Mesenchymal stem cell (in vitro differentiated cells and primary cell): Measurements from ENCODE around the gene VAV2.

Source experiments
- DNase-seq: peaks from one replicate; pipeline ENCODE4 v3.0.0-alpha.2; 2013
- H2AFZ ChIP-seq: one replicate; pipeline ENCODE4 v1.6.1; 2013; ENCODE audit warnings: low read depth, mild to moderate bottlenecking, control low read depth, inconsistent platforms, low read length, moderate library complexity
- H2AK5ac ChIP-seq: 2 replicates; pipeline ENCODE4 v1.6.1; 2013; ENCODE audit warnings: low read length, moderate library complexity, mild to moderate bottlenecking, inconsistent platforms; ENCODE audit not compliant: severe bottlenecking
- H2BK120ac ChIP-seq: one replicate; pipeline ENCODE4 v1.6.1; 2013; ENCODE audit warnings: low read depth, mild to moderate bottlenecking, inconsistent platforms, low read length, moderate library complexity
- H2BK12ac ChIP-seq, 2 experiments: one replicate each; pipeline ENCODE4 v1.6.1; 2013; ENCODE audit warnings: inconsistent platforms in 2 of 2, low read length in 2 of 2, mild to moderate bottlenecking in 2 of 2, moderate library complexity in 2 of 2, control low read depth in 1 of 2
- H2BK15ac ChIP-seq: one replicate; pipeline ENCODE4 v1.6.1; 2013; ENCODE audit warnings: mild to moderate bottlenecking, low read depth, inconsistent platforms; ENCODE audit not compliant: poor library complexity, severe bottlenecking
- H2BK5ac ChIP-seq: 2 replicates; pipeline ENCODE4 v1.6.1; 2013; ENCODE audit warnings: low read depth, mild to moderate bottlenecking, low read length, control low read depth, inconsistent platforms; ENCODE audit not compliant: poor library complexity, severe bottlenecking
- H3K14ac ChIP-seq, 2 experiments: one replicate each; pipeline ENCODE4 v1.6.1; 2013; ENCODE audit warnings: inconsistent platforms in 2 of 2, low read length in 2 of 2, control low read depth in 1 of 2, mild to moderate bottlenecking in 1 of 2, moderate library complexity in 1 of 2
- H3K18ac ChIP-seq, 2 experiments: one replicate each; pipeline ENCODE4 v1.6.1; 2013; ENCODE audit warnings: inconsistent platforms in 2 of 2, low read length in 2 of 2, control low read depth in 1 of 2, low read depth in 1 of 2, mild to moderate bottlenecking in 1 of 2
- H3K23ac ChIP-seq, 2 experiments: one replicate each; pipeline ENCODE4 v1.6.1; 2013; ENCODE audit warnings: inconsistent platforms in 2 of 2, low read length in 2 of 2, mild to moderate bottlenecking in 2 of 2, moderate library complexity in 2 of 2, control low read depth in 1 of 2
- H3K27ac ChIP-seq: 2 replicates; pipeline ENCODE4 v1.5.1; 2013; ENCODE audit warnings: mild to moderate bottlenecking, moderate library complexity, low read length, control low read depth, inconsistent platforms; ENCODE audit not compliant: poor library complexity, severe bottlenecking
- H3K27me3 ChIP-seq, 2 experiments: 2 replicates each; pipeline versions ENCODE4 v1.6.1 to v1.7.0; 2013; ENCODE audit warnings: low read length in 2 of 2, mild to moderate bottlenecking in 2 of 2, moderate library complexity in 2 of 2, control low read depth in 1 of 2, inconsistent platforms in 1 of 2; ENCODE audit not compliant: control insufficient read depth in 1 of 2, insufficient read depth in 1 of 2
- H3K36me3 ChIP-seq, 2 experiments: 2 replicates each; pipeline versions ENCODE4 v1.6.1 to v1.7.0; 2013; ENCODE audit warnings: low read length in 2 of 2, control low read depth in 1 of 2, inconsistent platforms in 1 of 2, low read depth in 1 of 2, mild to moderate bottlenecking in 1 of 2; ENCODE audit not compliant: insufficient read depth in 2 of 2, control insufficient read depth in 1 of 2
- H3K4ac ChIP-seq, 2 experiments: one replicate each; pipeline ENCODE4 v1.6.1; 2013; ENCODE audit warnings: inconsistent platforms in 2 of 2, low read length in 2 of 2, mild to moderate bottlenecking in 2 of 2, moderate library complexity in 2 of 2, control low read depth in 1 of 2, low read depth in 1 of 2
- H3K4me1 ChIP-seq: 2 replicates; pipeline ENCODE4 v1.6.1; 2013; ENCODE audit warnings: low read depth, low read length, control low read depth; ENCODE audit not compliant: control insufficient read depth, insufficient read depth
- H3K4me2 ChIP-seq: 2 replicates; pipeline ENCODE4 v1.6.1; 2013; ENCODE audit warnings: low read length, mild to moderate bottlenecking, inconsistent platforms; ENCODE audit not compliant: poor library complexity, severe bottlenecking
- H3K4me3 ChIP-seq, 2 experiments: 2 replicates each; pipeline versions ENCODE4 v1.5.1 to v1.7.0; 2013; ENCODE audit warnings: low read length in 2 of 2, mild to moderate bottlenecking in 2 of 2, control low read depth in 1 of 2, low read depth in 1 of 2; ENCODE audit not compliant: insufficient read depth in 1 of 2
- H3K79me1 ChIP-seq: replicated peaks from 2 replicates; pipeline ENCODE4 v1.6.1; 2013; ENCODE audit warnings: mild to moderate bottlenecking, control low read depth, low read length, inconsistent platforms; ENCODE audit not compliant: poor library complexity, severe bottlenecking
- H3K9ac ChIP-seq: 2 replicates; pipeline ENCODE4 v1.7.0; 2013; ENCODE audit warnings: mild to moderate bottlenecking, low read length, moderate library complexity
- H3K9me3 ChIP-seq: 2 replicates; pipeline ENCODE4 v1.7.0; 2013; ENCODE audit warnings: mild to moderate bottlenecking, low read length; ENCODE audit not compliant: control insufficient read depth
- H4K8ac ChIP-seq: one replicate; pipeline ENCODE4 v1.6.1; 2013; ENCODE audit warnings: inconsistent platforms, mild to moderate bottlenecking, low read length, moderate library complexity
- H4K91ac ChIP-seq: one replicate; pipeline ENCODE4 v1.6.1; 2013; ENCODE audit warnings: mild to moderate bottlenecking, low read length, inconsistent platforms
- WGBS: methylation state at CpG from one replicate; pipeline ENCODE4 v1.1.7; 2013; ENCODE audit warnings: mixed read lengths; 5-methylcytosine and 5-hydroxymethylcytosine counted together

Gene VAV2

DNA sequence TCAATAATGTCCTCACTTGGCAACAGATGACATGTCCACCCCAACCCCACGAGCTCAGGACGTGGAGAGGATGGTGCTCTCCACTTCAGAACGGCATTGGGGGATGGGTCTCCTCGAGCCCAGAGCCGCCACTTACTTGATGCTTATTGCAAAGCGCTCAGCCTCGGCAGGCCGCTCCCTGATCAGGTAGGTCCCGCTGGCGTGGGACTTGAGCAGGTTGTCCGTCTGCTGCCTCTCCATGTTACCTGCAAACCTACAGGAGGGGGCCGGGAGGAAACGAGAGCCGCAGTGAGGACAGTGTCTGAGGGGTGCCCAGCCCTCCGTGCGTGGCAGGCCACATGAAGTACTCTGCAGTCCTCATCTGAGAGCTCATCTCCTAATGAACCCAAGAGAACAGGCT lies 217.3 kb downstream of the VAV2 start:
- H3K23ac ChIP-seq = no peak overlapping the region
- no peak overlapping the region for H4K91ac ChIP-seq
- H3K4me2 ChIP-seq = no peak overlapping the region
- no peak overlapping the region for H3K27ac ChIP-seq
- H3K79me1 ChIP-seq = peaks cover 53% of the 10 kb centered on the region
- no peak overlapping the region for H3K4ac ChIP-seq
- H4K8ac ChIP-seq = no peak overlapping the region
- no peak overlapping the region for H3K4me3 ChIP-seq
- no peaks in the 10 kb centered on the region for H3K27me3 ChIP-seq
- peaks cover 4% of the 10 kb centered on the region for H3K4me1 ChIP-seq
- no peak overlapping the region for H2AK5ac ChIP-seq
- H3K36me3 ChIP-seq = peaks cover 69 to 90% of the 10 kb centered on the region in 2 experiments
- no peak for DNase-seq
- WGBS = 98% methylated on average over 16 of the region's 16 CpGs
- no peak overlapping the region for H3K9ac ChIP-seq
- H2BK12ac ChIP-seq = no peak overlapping the region
- H3K18ac ChIP-seq = no peak overlapping the region
- H3K14ac ChIP-seq = no peak overlapping the region
- peaks cover 16% of the 10 kb centered on the region for H3K9me3 ChIP-seq
- H2BK5ac ChIP-seq = no peak overlapping the region
- no peak overlapping the region for H2AFZ ChIP-seq
- no peak overlapping the region for H2BK120ac ChIP-seq
- no peak overlapping the region for H2BK15ac ChIP-seq

DNA sequence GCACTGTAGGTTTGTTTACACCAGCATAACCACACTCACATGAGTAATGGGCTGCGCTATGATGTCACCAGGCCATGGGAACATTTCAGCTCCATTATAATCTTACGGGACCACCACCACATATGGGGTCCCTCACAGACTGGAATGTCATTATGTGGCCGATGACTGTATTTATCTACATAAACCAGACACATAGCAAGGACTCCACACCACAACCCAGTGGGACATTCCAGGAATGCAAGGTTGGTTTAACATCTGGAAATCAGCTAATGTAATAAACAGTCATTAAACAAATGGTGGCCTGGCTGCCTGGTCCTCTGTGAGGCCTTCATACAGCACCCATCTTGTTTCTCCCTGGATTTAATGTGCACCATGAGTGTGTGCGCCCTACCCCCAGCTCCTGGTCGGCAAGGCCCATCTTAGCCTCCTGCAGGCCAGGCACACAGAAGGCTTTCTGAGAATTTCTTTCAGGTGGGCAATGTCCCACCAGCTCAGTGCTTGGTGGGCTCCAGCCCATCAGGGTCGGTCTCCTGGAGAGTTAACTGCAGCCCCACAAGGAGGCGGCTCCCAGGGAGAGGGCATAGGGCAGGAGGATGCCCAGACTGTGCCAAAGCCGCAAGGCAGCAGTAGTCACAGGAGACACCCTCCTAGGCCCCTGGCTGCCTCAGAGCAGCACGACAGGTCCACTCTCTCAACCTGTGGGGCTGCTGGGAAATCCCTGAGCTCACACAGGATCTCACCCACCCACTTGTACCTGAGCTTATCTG lies 218.1 kb downstream of the VAV2 start:
- Histone ChIP-seq H3K4ac (no peak overlapping the region), H3K23ac (no peak overlapping the region), H3K27ac (no peak overlapping the region), H3K4me1 (peaks cover 4% of the 10 kb centered on the region), H3K9me3 (peaks cover 16% of the 10 kb centered on the region), H3K79me1 (peaks cover 52% of the 10 kb centered on the region), H3K36me3 (peaks cover 66 to 90% of the 10 kb centered on the region in 2 experiments), H3K14ac (no peak overlapping the region), H4K91ac (no peak overlapping the region), H3K9ac (no peak overlapping the region), H2BK12ac (no peak overlapping the region), H2BK15ac (no peak overlapping the region), H3K27me3 (no peaks in the 10 kb centered on the region), H2BK5ac (no peak overlapping the region), H3K4me2 (no peak overlapping the region), H3K4me3 (no peak overlapping the region), H4K8ac (no peak overlapping the region), H2AK5ac (no peak overlapping the region), H2AFZ (no peak overlapping the region), H2BK120ac (no peak overlapping the region), H3K18ac (no peak overlapping the region)
- 91% methylated on average over 9 of the region's 9 CpGs for WGBS
- DNase-seq = peak; percentile 85

DNA sequence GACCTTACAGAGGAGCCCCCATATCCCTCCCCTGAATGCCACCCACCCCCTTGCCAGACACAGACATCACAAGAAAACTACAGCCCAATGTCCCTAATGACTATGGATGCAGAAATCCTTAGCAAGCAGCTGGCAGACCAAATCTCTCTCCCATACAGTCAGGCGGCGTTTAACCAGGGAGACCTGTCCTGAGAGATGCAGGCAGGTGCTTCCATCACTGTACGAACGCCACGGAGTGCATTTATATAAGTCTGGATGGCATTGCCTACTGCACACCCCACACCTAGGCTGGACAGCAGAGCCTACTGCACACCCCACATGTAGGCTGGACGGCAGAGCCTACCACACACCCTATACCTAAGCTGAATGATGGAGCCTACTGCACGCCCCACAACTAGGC lies 219.5 kb downstream of the VAV2 start:
- no peak overlapping the region for H4K91ac ChIP-seq
- H2BK120ac ChIP-seq = no peak overlapping the region
- H2AFZ ChIP-seq = no peak overlapping the region
- H3K79me1 ChIP-seq = peaks cover 54% of the 10 kb centered on the region
- H3K4me1 ChIP-seq = peaks cover 4% of the 10 kb centered on the region
- H2BK5ac ChIP-seq = no peak overlapping the region
- H4K8ac ChIP-seq = no peak overlapping the region
- no peak overlapping the region for H3K14ac ChIP-seq
- no peak overlapping the region for H3K23ac ChIP-seq
- no peaks in the 10 kb centered on the region for H3K27me3 ChIP-seq
- no peak for DNase-seq
- no peak overlapping the region for H3K4me2 ChIP-seq
- peaks cover 18% of the 10 kb centered on the region for H3K9me3 ChIP-seq
- H2AK5ac ChIP-seq = no peak overlapping the region
- no peak overlapping the region for H3K9ac ChIP-seq
- no peak overlapping the region for H3K4me3 ChIP-seq
- H3K36me3 ChIP-seq = peaks cover 68 to 90% of the 10 kb centered on the region in 2 experiments
- no peak overlapping the region for H2BK12ac ChIP-seq
- H3K4ac ChIP-seq = no peak overlapping the region
- H3K18ac ChIP-seq = no peak overlapping the region
- no peak overlapping the region for H3K27ac ChIP-seq
- H2BK15ac ChIP-seq = no peak overlapping the region
- 93% methylated on average over 7 of the region's 7 CpGs for WGBS

DNA sequence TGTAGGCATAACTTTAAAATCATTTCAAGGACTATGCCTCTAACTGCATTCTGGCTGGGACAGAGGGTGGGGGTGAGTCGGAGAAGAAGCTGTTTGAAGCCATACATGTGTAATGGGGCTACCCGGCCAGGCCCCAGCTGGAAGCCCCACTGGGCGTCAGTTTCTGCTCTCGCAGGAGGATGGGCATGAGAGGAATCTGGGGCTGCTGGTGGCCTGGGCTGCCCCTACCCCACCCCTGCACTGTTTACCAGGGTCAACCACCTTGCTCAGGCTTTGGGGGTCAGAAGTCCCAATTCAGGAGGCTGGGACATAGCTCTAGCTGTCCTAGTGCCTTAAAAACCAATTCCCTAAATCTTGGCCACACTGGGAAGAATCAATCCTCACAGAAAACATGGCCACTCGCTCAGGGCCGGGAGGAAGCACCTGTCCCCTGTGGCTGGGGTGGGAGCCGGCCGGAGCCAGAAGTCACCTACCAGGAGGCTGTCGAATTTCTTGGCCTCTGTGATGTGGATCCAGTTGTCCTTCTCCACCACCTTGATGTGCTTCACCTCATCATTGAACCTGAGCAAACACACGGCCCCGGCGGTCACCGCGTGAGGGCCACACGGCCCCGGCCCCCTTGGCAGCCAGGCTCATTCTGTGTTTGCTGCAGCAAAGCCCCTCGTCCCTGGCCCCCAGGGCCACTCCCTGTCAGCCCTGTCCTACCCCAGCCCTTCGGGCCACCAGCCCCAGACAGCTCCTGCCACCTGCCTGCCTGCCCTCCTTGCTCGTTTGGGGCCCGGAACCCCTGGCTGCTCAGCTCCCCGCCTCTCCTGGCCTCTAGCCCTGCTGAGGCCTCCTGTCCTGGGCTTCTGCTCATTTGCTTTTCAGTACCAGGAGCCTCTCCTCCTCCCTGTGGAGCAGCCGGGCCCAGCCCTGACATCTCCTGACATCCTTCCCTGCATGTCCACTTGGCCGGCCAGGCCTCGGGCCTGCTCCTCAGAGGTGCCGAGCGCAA lies 220.3 kb downstream of the VAV2 start:
- H2BK15ac ChIP-seq = no peak overlapping the region
- H3K18ac ChIP-seq = no peak overlapping the region
- no peak overlapping the region for H3K4me3 ChIP-seq
- H3K9ac ChIP-seq = no peak overlapping the region
- H3K14ac ChIP-seq = no peak overlapping the region
- H2BK120ac ChIP-seq = no peak overlapping the region
- H3K27me3 ChIP-seq = no peaks in the 10 kb centered on the region
- peaks cover 68 to 86% of the 10 kb centered on the region in 2 experiments for H3K36me3 ChIP-seq
- H3K79me1 ChIP-seq = peaks cover 49% of the 10 kb centered on the region
- H3K4me1 ChIP-seq = peaks cover 4% of the 10 kb centered on the region
- no peak overlapping the region for H3K4me2 ChIP-seq
- DNase-seq = no peak
- H2AK5ac ChIP-seq = no peak overlapping the region
- H2BK12ac ChIP-seq = no peak overlapping the region
- 92% methylated on average over 26 of the region's 26 CpGs for WGBS
- peaks cover 26% of the 10 kb centered on the region for H3K9me3 ChIP-seq
- H3K27ac ChIP-seq = no peak overlapping the region
- no peak overlapping the region for H4K91ac ChIP-seq
- H2AFZ ChIP-seq = no peak overlapping the region
- H4K8ac ChIP-seq = no peak overlapping the region
- no peak overlapping the region for H3K23ac ChIP-seq
- no peak overlapping the region for H2BK5ac ChIP-seq
- H3K4ac ChIP-seq = no peak overlapping the region
